HG02884 (cell line): Measurements from ENCODE around the gene EN1.

ENCODE experiments used
- ATAC-seq: cut with Tn5 transposase; IDR thresholded peaks from one replicate; pipeline ENCODE4 v1.9.1; 2021; ENCODE audit warnings: mild to moderate bottlenecking, moderate library complexity; ENCODE audit not compliant: unreplicated experiment

The EN1 gene

GRCh38 chr2:118844261-118845004, 3.0 kb downstream of the EN1 start:
- no peak for ATAC-seq

DNA sequence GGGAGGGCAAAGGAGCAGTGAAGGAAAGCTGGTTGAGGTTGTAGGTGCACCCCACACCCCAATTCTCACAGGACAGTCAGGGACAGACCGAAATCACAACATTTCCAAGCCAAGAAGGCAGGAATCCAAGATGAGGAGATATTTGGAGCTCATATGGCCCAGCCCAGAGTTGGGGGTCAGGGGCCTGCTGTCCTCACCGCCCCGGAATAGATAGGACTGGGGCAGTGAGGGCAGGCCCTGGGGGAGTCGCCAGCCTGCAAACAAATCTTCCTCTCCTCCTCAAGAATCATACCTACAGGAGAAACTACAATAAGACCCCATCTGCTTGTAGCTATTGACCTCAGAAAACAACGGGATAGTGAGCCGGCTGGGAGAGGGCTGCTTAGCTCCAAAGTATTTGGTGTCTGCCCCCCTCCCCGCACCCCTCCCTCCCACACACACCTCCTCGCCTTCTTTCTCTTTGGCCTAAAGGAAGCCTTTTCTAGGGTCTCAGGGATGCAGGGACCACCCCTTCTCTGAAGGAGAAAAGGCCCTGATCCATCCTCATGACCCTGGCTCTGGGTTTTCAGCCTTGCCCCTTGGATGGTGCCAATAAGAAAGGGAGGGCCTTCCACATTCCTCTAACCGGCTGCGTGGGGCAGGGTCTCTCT, 3.8 kb downstream of the EN1 start:
- ATAC-seq = no peak

DNA sequence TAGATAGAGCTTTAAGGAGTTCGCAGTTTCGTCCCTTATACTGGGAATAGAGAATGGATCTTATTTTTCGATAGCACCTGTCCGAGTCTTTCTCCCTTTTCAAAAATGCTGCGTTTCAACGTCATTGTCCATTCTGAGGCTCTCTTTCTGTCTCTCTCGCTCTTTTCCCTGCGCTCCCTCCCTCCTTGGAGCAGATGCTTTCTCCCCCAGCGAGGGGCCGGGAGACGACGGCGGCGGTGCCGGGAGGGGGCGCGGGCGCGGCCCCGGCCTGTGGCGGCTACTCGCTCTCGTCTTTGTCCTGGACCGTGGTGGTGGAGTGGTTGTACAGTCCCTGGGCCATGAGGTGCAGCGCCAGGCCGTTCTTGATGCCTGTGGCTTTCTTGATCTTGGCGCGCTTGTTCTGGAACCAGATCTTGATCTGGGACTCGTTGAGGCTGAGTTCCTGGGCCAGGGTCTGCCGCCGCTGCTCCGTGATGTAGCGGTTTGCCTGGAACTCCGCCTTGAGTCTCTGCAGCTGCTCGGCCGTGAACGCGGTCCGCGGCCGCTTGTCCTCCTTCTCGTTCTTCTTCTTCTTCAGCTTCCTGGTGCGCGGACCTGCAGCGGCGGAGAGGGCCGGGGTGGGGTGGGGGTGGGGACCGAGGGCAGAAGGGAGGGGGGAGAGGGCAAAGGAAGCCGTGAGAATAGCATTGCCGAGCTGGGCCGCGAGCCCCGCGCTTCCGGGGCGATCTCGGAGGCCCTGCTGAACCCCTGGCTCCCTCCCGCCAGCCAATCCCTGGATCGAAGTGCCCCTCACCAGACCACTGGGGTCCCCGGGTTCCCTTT, 4.6 kb downstream of the EN1 start:
- ATAC-seq = no peak

- no peak for ATAC-seq
These were observed 5.5 kb downstream of the EN1 start for GRCh38 chr2:118841828-118842461.

- ATAC-seq = no peak
These were observed 6.0 kb downstream of the EN1 start for GRCh38 chr2:118841450-118841827.

GRCh38 chr2:118838741-118839455, 8.6 kb downstream of the EN1 start:
- ATAC-seq = no peak

GRCh38 chr2:118837621-118838020, 9.8 kb downstream of the EN1 start:
- ATAC-seq = no peak

DNA sequence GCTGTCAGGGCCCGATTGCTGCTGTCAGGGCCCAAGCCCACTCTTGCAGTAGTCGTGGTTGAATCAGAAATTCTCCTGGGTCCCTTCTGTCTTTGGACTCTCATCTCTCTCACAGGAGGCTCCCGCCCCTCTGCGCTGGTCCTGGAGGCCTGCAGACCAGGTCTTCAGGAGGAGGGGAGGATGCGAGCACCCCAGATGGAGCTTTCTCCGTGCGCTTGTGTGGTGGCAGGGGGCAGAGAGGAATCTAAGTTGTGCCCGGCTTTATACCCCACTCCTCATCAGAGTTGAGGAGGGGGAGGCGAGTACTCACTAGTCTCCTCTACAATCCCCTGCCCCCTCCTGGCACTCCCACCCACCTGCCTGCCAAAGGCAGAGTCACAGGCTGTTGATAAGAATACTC, 10.4 kb downstream of the EN1 start:
- no peak for ATAC-seq

- no peak for ATAC-seq
These were observed 11.0 kb downstream of the EN1 start for GRCh38 chr2:118836411-118836930.

DNA sequence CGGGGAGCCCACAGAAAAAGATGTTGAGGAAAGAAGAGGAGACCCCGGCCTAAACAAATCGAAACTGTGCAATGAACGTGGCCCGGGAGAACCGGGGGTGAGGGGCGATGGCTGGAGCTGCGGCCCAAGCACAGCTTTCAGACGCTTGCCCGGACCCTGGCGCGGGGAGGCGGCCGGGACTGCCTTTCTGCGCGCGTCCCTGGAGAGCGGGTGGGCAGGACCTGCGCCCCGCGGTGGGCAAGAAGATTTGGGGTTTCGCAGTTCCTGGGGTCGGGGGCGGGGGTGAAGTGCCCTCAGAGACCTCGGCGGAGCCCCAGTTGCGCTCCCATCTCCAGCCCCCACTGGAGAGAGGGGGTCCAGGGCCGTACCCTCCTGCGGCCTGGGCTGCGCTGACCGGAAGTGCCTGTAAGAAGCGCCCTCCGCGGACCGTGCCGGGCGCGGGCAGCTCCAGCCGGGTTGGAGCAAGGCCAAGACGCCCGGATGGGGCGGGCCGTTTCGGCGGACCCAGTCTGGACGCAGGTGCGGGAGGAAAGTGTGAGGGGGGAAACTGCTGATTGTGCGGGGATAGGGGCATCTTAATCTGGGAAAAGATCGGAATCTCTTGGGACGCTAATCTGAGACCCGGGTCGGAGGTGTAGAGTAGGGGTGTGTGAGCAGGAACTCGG, 11.6 kb downstream of the EN1 start:
- ATAC-seq = no peak

DNA sequence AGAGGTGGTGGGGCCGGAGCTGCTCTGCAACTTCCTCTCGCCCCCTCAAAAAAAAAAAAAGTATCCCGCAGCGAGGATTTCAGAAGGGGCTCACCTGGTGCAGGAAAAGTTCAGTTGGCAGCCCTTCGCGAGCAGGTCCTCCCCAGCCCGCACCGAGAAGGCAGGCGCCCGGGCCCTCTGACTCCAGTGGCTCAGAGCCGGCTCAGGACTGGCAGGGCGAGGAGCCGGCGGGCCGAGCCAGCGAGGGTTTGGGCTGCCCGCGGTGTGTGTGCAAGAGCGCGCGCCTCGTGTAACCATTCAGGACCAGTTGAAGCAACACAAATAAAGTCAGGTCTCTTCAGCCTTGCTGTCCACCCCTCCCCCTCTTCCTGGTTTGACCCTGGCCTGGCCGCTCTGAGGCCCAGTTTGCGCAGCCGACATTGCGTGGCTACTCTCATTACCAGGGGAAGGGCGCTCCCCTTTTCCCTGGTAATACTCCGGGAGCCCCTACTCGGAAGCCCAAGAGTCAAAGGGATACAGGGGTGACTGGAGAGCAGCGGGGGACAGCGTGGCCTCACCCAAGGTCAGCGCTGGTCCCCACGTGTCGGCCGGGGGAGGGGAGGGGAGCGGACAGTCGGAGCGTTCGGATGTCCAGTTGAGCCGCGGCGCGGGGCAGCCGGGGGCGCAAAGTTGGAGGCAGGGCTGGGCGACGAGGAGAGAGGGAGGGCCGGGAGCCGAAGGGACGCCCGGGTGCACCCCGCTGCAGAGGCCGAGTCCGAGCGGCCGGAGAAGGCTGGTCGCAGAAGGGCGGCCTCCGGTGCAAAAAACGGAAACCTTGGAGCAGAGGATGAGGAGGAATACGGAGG, 12.3 kb downstream of the EN1 start:
- no peak for ATAC-seq

GRCh38 chr2:118834440-118834810, 13.0 kb downstream of the EN1 start:
- ATAC-seq = no peak

DNA sequence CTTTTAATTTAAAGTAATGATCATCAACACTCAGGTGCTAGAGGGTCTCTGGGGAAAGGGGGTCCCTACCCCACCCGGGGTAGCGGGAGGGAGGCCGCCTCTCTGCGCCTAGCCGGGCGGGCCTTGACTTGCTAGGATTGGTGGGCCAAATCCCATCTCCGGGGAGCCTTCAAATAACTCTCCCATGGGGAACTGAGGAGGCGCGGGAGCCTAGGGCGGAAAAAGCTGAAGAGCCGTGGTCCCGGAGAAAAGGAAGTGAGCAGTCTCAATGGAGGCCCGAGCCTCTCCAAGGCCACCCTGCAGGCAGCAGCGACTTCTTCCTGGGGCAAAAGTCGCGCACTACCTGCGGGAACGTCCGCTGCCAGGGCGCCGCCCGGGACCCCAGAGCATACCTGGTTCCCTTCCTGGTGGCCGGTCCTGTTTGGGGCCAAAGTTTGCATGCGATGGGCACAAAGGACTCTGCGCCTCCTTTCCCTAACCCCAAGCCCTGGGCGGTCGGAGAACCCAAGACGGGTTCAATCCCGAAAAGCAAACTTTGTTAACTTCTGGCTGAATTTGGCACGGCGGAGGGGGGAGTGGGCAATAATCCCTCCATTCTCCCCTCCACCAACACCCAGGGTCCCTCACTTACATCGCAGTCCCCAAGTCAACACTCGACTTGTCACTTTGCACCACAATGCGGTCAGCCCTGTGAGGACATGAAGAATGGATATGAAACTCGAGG, 13.6 kb downstream of the EN1 start:
- no peak for ATAC-seq

- no peak for ATAC-seq
These were observed 14.4 kb downstream of the EN1 start for GRCh38 chr2:118832791-118833715.

DNA sequence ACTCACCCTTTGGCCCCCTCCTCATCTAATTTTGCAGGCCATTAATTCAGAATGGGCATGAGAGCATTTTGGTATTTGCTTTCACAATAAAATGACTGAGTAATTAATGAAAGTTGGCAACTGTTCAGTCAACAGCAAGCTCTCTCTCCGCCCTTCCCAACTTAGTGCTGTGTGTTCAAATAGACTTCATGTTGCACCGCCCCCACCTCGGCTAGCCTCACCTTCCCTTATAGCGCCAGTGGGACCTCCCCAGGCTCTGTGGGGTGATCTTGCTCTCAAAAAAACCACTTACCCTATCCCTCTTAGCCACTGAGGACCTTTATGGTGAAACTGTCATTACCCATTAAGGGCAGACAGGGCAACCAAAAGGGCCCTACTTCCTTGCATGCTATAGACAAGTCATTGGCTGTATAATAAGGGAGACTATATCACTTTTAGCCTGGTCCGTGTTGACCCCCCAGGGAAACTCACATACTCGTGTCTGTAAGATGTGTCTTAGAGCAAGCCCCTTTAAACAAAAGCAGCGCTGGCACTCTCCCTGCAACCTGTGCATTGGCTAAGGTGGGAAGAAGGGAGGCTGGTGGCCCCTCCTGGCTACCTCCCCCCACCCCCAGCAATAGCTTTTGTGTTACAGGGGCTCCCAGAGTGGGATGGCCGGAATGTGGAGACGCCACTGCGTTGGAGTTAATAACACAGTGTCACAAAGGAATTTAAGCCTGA, 15.2 kb downstream of the EN1 start:
- no peak for ATAC-seq

GRCh38 chr2:118830881-118831280, 16.6 kb downstream of the EN1 start:
- ATAC-seq = no peak

DNA sequence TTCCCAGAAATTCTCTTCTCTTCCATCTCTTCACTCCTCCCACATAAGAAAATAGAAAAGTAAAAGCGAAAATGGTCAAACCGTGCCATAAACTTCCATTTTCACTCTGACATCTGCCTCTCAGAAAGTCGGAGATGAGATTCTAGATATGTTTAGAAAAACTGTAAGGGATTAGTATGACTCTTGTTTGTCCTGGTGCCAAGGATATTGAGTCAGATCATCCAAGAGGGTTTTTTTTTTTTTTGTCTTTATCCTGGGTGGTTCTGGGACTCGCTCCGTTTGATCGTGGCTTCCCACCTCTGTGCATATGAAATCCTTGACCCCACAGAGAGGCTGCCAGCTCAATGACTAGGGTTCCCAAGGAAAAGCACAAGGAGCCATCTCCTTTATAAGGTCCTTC, 17.3 kb downstream of the EN1 start:
- no peak for ATAC-seq
